Body of pancreas (tissue), 4 donors: Measurements from ENCODE around the gene PRKG1.

Source experiments
- CTCF ChIP-seq, 7 experiments: fragments of 450-650 bp in 4 of 7; fragments of 200-600 bp in 3 of 7; sonication (generic) in 3 of 7; IDR thresholded peaks; one replicate each; pipeline ENCODE4 v1.5.1; 2016 to 2019; ENCODE audit warnings: antibody characterized with exemption in 7 of 7
- POLR2A ChIP-seq, 3 donors: fragments of 450-650 bp; IDR thresholded peaks; one replicate each; pipeline ENCODE4 v1.6.1; 2016; ENCODE audit warnings: antibody characterized with exemption in 3 of 3, mild to moderate bottlenecking in 2 of 3

- TF ChIP-seq CTCF (IDR thresholded peaks at IDR 0.05) (no peak), POLR2A (IDR thresholded peaks at IDR 0.05) (no peak)
Measured at GRCh38 chr10:51072210-51072609, 2.1 kb upstream of the PRKG1 start.
